CD4-positive, alpha-beta T cell (primary cell): Measurements from ENCODE around the gene MYRFL. TPM values are rescaled to one million over a fixed set of nuclear protein-coding genes. Genes with fewer than 3 reads are reported as not detected.
"Not testable (repeated sequence)": the region's sequence is repeated elsewhere in the genome, so short reads cannot be mapped to it uniquely, and the experiment has no call there.

Source experiments
- ATAC-seq: fragments of 200-7000 bp; cut with Tn5 transposase; one replicate; pipeline ENCODE4 v1.10.0; 2022; ENCODE audit warnings: mild to moderate bottlenecking; ENCODE audit not compliant: poor library complexity
- CTCF ChIA-PET: fragments of 350-600 bp; sonication (Branson Sonifier 250); formaldehyde crosslinking; loops from one replicate; lab custom pipeline; 2021; ENCODE audit warnings: antibody characterized with exemption, inconsistent platforms; lab: Charles Lee
- POLR2A ChIA-PET: fragments of 350-600 bp; sonication (Branson Sonifier 250); formaldehyde crosslinking; loops from one replicate; lab custom pipeline; 2021; ENCODE audit warnings: antibody characterized with exemption, inconsistent platforms; lab: Charles Lee
- DNase-seq, 14 experiments: peaks; one replicate each; pipeline ENCODE4 v3.0.0-alpha.2; 2013 to 2020; ENCODE audit warnings: mixed read lengths in 2 of 14
- H3K27ac ChIP-seq, 2 donors: one replicate each; pipeline versions ENCODE4 v1.5.1 to v1.7.0; 2013; ENCODE audit warnings: low read length in 2 of 2, low read depth in 1 of 2, mild to moderate bottlenecking in 1 of 2
- H3K27me3 ChIP-seq, 2 experiments: 1 replicate in 1 of 2; 2 replicates in 1 of 2; pipeline versions ENCODE4 v1.6.1 to v1.7.0; 2013; ENCODE audit warnings: low read length in 2 of 2, control low read depth in 1 of 2, mild to moderate bottlenecking in 1 of 2, moderate library complexity in 1 of 2; ENCODE audit not compliant: insufficient read depth in 2 of 2, control insufficient read depth in 1 of 2
- H3K36me3 ChIP-seq: one replicate; pipeline ENCODE4 v1.6.1; 2013; ENCODE audit warnings: low read length, control low read depth; ENCODE audit not compliant: insufficient read depth
- H3K4me1 ChIP-seq: one replicate; pipeline ENCODE4 v1.6.1; 2013; ENCODE audit warnings: low read length, control low read depth; ENCODE audit not compliant: insufficient read depth
- H3K4me3 ChIP-seq: one replicate; pipeline ENCODE4 v1.5.1; 2013; ENCODE audit warnings: mild to moderate bottlenecking, low read length, moderate library complexity
- H3K9me3 ChIP-seq, 2 experiments: 1 replicate in 1 of 2; 2 replicates in 1 of 2; pipeline versions ENCODE4 v1.6.1 to v1.7.0; 2013; ENCODE audit warnings: low read length in 2 of 2, mild to moderate bottlenecking in 2 of 2, control low read depth in 1 of 2, moderate library complexity in 1 of 2; ENCODE audit not compliant: control insufficient read depth in 1 of 2, insufficient read depth in 1 of 2
- H3K27ac Mint-ChIP-seq: one replicate; pipeline ENCODE4 v1.8.0; 2020; ENCODE audit warnings: mixed read lengths
- H3K27me3 Mint-ChIP-seq: one replicate; pipeline ENCODE4 v1.8.0; 2021; ENCODE audit warnings: mixed read lengths
- H3K36me3 Mint-ChIP-seq: one replicate; pipeline ENCODE4 v1.8.0; 2021; ENCODE audit warnings: low read depth, mixed read lengths
- H3K4me1 Mint-ChIP-seq: one replicate; pipeline ENCODE4 v1.8.0; 2021; ENCODE audit warnings: low read depth, mixed read lengths
- H3K4me3 Mint-ChIP-seq: one replicate; pipeline ENCODE4 v1.8.0; 2020; ENCODE audit warnings: mild to moderate bottlenecking, mixed read lengths
- H3K9me3 Mint-ChIP-seq: one replicate; pipeline ENCODE4 v1.8.0; 2020; ENCODE audit warnings: mixed read lengths
- intact Hi-C, 2 experiments: fragments of 100-400 bp; cut with DNase I in 1 of 2; cut with micrococcal nuclease in 1 of 2; formaldehyde crosslinking; loops; one replicate each; pipeline versions ENCODE4 v1.15.1 to v1.9.0; 2023 to 2025; cut with DNase I, micrococcal nuclease
- total RNA-seq, 174 experiments: library from RNA in 2 of 174; stranded (reverse) in 2 of 174; gene quantifications; one replicate each; pipeline ENCODE4 v1.2.3 and lab custom pipeline; 2021 to 2026
- TF ChIP-seq, protein P1 (sequence below): fragments of 200-600 bp; IDR thresholded peaks from one replicate; pipeline ENCODE4 v1.8.0; 2022; ENCODE audit warnings: antibody characterized with exemption, mild to moderate bottlenecking

MYRFL gene
- total RNA-seq, 2 experiments from 2014 or later = not detected

GRCh38 chr12:69789351-69789750 is 35.7 kb upstream of the MYRFL start:
- Histone ChIP-seq H3K27me3 (no peaks in the 10 kb centered on the region), H3K9me3 (peaks cover 0 to 9% of the 10 kb centered on the region in 2 experiments), H3K36me3 (peaks cover 9% of the 10 kb centered on the region), H3K4me1 (no peaks in the 10 kb centered on the region), H3K27ac (no peak overlapping the region), H3K4me3 (no peak overlapping the region)
- CTCF ChIA-PET = no interaction called here
- Mint-ChIP-seq H3K4me1 (no peaks in the 10 kb centered on the region), H3K27me3 (no peaks in the 10 kb centered on the region), H3K27ac (no peak overlapping the region), H3K36me3 (peaks cover 98% of the 10 kb centered on the region), H3K9me3 (peaks cover 17% of the 10 kb centered on the region), H3K4me3 (no peak overlapping the region)
- intact Hi-C loops = no loop called here
- no peak for DNase-seq
- TF ChIP-seq, protein P1, sequence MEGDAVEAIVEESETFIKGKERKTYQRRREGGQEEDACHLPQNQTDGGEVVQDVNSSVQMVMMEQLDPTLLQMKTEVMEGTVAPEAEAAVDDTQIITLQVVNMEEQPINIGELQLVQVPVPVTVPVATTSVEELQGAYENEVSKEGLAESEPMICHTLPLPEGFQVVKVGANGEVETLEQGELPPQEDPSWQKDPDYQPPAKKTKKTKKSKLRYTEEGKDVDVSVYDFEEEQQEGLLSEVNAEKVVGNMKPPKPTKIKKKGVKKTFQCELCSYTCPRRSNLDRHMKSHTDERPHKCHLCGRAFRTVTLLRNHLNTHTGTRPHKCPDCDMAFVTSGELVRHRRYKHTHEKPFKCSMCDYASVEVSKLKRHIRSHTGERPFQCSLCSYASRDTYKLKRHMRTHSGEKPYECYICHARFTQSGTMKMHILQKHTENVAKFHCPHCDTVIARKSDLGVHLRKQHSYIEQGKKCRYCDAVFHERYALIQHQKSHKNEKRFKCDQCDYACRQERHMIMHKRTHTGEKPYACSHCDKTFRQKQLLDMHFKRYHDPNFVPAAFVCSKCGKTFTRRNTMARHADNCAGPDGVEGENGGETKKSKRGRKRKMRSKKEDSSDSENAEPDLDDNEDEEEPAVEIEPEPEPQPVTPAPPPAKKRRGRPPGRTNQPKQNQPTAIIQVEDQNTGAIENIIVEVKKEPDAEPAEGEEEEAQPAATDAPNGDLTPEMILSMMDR = no peak
- ATAC-seq = no peak
- POLR2A ChIA-PET = no interaction called here

DNA sequence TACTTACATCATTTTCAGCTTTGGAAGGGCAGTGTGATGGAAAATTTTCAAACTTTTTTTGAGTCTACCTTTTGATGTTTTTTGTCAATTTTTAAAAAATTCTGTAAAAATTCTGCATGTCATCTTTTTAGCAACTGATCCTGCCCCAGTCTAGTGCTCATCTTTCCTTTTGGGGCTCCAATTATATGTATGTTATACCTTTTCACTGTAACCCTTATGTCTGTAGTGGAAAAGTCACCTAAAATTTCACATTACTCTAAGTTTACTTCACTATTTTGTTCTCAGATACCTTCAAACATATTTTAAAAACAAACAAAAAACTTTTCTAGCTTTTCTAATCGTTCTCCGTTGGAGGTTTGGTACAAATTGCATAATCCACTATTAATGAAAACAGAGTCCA is 32.5 kb upstream of the MYRFL start:
- TF ChIP-seq, protein P1 = no peak
- H3K4me1 Mint-ChIP-seq = no peaks in the 10 kb centered on the region
- no peak overlapping the region for H3K27ac ChIP-seq
- H3K9me3 ChIP-seq = peaks cover 0 to 9% of the 10 kb centered on the region in 2 experiments
- peaks cover 17% of the 10 kb centered on the region for H3K9me3 Mint-ChIP-seq
- POLR2A ChIA-PET = interaction anchor here (1.6 kb wide), 1 partner anchor 9 kb away, joined by 4 read pairs; no protein-coding TSS in a partner anchor
- DNase-seq = no peak
- H3K4me3 Mint-ChIP-seq = no peak overlapping the region
- no peaks in the 10 kb centered on the region for H3K27me3 Mint-ChIP-seq
- H3K27ac Mint-ChIP-seq = no peak overlapping the region
- no peaks in the 10 kb centered on the region for H3K4me1 ChIP-seq
- no peaks in the 10 kb centered on the region for H3K27me3 ChIP-seq
- peaks cover 19% of the 10 kb centered on the region for H3K36me3 ChIP-seq
- intact Hi-C loops = no loop called here
- H3K4me3 ChIP-seq = no peak overlapping the region
- peaks cover 99% of the 10 kb centered on the region for H3K36me3 Mint-ChIP-seq
- CTCF ChIA-PET = no interaction called here
- ATAC-seq = no peak

DNA sequence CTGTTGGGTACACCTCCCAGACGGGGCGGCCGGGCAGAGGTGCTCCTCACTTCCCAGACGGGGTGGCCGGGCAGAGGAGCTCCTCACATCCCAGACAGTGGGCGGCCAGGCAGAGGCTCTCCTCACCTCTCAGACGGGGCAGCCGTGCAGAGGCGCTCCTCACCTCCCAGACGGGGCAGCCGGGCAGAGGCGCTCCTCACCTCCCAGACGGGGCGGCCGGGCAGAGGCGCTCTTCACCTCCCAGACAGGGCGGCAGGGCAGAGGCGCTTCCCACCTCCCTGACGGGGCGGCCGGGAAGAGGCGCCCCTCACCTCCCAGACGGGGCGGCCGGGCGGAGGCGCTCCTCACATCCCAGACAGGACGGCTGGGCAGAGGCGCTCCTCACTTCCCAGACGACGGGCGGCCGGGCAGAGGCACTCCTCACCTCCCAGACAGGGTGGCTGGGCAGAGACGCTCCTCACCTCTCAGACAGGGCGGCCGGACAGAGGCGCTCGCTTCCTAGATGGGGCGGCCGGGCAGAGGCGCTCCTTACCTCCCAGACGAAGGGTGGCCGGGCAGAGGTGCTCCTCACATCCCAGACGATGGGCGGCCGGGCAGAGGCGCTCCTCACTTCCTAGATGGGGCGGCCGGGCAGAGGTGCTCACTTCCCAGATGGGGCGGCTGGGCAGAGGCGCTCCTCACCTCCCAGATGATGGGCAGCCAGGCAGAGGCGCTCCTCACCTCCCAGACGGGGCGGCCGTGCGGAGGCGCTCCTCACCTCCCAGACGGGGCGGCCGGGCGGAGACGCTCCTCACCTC is 17.7 kb upstream of the MYRFL start:
- H3K9me3 Mint-ChIP-seq, H3K4me3 Mint-ChIP-seq, POLR2A ChIA-PET, H3K4me1 Mint-ChIP-seq, DNase-seq, H3K36me3 ChIP-seq, H3K4me3 ChIP-seq, CTCF ChIA-PET, intact Hi-C loops, H3K27me3 ChIP-seq, H3K4me1 ChIP-seq, H3K27ac ChIP-seq, H3K27me3 Mint-ChIP-seq, H3K27ac Mint-ChIP-seq, ATAC-seq: not testable (repeated sequence)
- H3K36me3 Mint-ChIP-seq = peaks cover 86% of the 10 kb centered on the region
- peaks cover 0 to 15% of the 10 kb centered on the region in 2 experiments for H3K9me3 ChIP-seq
